ENCODE measurements around the gene PHACTR1. TPM values are rescaled to one million over a fixed set of nuclear protein-coding genes. Genes with fewer than 3 reads are reported as not detected.

The PHACTR1 gene
- total RNA-seq, 2 donors from 2014 or later: 2.8 to 6.3 TPM

DNA sequence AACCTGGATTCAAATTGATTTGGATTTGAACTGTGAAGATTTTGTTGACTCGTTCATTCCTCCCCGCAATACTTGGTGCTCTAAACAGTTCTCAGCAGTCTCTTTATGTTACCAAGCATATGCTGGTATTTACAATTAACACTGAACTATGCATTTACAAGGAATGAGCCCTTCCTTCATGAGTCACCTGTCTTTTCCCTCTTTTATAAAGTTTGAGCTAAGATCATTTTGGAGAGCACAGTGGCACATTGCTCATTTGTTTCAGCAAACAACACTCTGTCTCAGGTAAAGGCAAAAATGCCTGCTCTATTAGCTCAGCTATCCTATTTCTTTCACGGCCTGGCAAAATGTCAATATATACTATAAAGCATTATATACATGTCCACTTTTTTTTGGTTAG, 285.4 kb downstream of the PHACTR1 start:
- H3K9me3 Mint-ChIP-seq: no peaks in the 10 kb centered on the region
- H3K36me3 Mint-ChIP-seq (ENCODE audit: low read depth): no peaks in the 10 kb centered on the region
- 87 to 100% methylated on average over 1 to 3 of the region's 3 CpGs for WGBS, 2 experiments (ENCODE audit: insufficient coverage in 1 of 2, insufficient read length in 1 of 2)
- no peak overlapping the region for H3K4me3 ChIP-seq (ENCODE audit: low read length)
- no peak overlapping the region for H3K27ac ChIP-seq (ENCODE audit: low read depth, low read length)
- no peaks in the 10 kb centered on the region for H3K9me3 ChIP-seq (ENCODE audit: control insufficient read depth, low read length)
- H3K4me1 Mint-ChIP-seq: peaks cover 18% of the 10 kb centered on the region
- H3K36me3 ChIP-seq (ENCODE audit: control insufficient read depth, insufficient read depth, low read length): no peaks in the 10 kb centered on the region
- H3K4me3 Mint-ChIP-seq: no peak overlapping the region
- DNase-seq: no peak
- H3K4me1 ChIP-seq (ENCODE audit: control insufficient read depth, insufficient read depth, low read length): peaks cover 15% of the 10 kb centered on the region
- H3K9ac ChIP-seq (ENCODE audit: extremely low read depth, low read length, poor library complexity, severe bottlenecking): no peak overlapping the region
- H3K27ac Mint-ChIP-seq: no peak overlapping the region
- peaks cover 36% of the 10 kb centered on the region for H3K27me3 Mint-ChIP-seq (ENCODE audit: insufficient read depth)
- TF ChIP-seq, protein P1, sequence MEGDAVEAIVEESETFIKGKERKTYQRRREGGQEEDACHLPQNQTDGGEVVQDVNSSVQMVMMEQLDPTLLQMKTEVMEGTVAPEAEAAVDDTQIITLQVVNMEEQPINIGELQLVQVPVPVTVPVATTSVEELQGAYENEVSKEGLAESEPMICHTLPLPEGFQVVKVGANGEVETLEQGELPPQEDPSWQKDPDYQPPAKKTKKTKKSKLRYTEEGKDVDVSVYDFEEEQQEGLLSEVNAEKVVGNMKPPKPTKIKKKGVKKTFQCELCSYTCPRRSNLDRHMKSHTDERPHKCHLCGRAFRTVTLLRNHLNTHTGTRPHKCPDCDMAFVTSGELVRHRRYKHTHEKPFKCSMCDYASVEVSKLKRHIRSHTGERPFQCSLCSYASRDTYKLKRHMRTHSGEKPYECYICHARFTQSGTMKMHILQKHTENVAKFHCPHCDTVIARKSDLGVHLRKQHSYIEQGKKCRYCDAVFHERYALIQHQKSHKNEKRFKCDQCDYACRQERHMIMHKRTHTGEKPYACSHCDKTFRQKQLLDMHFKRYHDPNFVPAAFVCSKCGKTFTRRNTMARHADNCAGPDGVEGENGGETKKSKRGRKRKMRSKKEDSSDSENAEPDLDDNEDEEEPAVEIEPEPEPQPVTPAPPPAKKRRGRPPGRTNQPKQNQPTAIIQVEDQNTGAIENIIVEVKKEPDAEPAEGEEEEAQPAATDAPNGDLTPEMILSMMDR (conservative IDR thresholded peaks at IDR 0.05): no peak
- H3K27me3 ChIP-seq (ENCODE audit: control insufficient read depth, insufficient read depth, low read length, poor library complexity, severe bottlenecking): no peaks in the 10 kb centered on the region

DNA sequence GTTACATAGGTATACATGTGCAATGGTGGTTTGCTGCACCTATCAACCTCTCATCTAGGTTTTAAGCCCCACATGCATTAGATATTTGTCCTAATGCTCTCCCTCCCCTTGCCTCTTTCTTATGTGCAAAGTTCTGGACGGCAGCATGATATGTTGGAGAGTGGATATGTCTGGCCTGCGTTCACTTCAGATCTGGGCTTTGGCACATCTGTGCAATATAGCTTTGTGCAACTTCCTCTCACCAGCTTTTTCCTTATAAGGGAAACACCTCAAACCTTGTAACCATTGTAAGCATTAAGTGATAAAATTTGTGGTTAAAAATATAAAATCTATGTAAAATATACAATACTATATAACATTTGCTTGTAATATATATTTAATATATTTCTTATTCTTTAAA, 288.0 kb downstream of the PHACTR1 start:
- peaks cover 37% of the 10 kb centered on the region for H3K4me1 Mint-ChIP-seq
- H3K27me3 Mint-ChIP-seq (ENCODE audit: insufficient read depth): peaks cover 47% of the 10 kb centered on the region
- no peaks in the 10 kb centered on the region for H3K9me3 ChIP-seq (ENCODE audit: control insufficient read depth, low read length)
- H3K9ac ChIP-seq (ENCODE audit: extremely low read depth, low read length, poor library complexity, severe bottlenecking): no peak overlapping the region
- H3K27me3 ChIP-seq (ENCODE audit: control insufficient read depth, insufficient read depth, low read length, poor library complexity, severe bottlenecking): no peaks in the 10 kb centered on the region
- H3K4me3 ChIP-seq (ENCODE audit: low read length): no peak overlapping the region
- TF ChIP-seq, protein P1 (conservative IDR thresholded peaks at IDR 0.05): no peak
- no peaks in the 10 kb centered on the region for H3K36me3 ChIP-seq (ENCODE audit: control insufficient read depth, insufficient read depth, low read length)
- H3K4me1 ChIP-seq (ENCODE audit: control insufficient read depth, insufficient read depth, low read length): peaks cover 25% of the 10 kb centered on the region
- H3K27ac Mint-ChIP-seq: no peak overlapping the region
- WGBS, 2 experiments (ENCODE audit: insufficient coverage in 1 of 2, insufficient read length in 1 of 2): 86% methylated on average over 2 of the region's 2 CpGs; no CpG with 5 or more reads in 1 of the 2 experiments
- no peak overlapping the region for H3K4me3 Mint-ChIP-seq
- H3K9me3 Mint-ChIP-seq: no peaks in the 10 kb centered on the region
- DNase-seq: no peak
- H3K36me3 Mint-ChIP-seq (ENCODE audit: low read depth): no peaks in the 10 kb centered on the region
- H3K27ac ChIP-seq (ENCODE audit: low read depth, low read length): no peak overlapping the region

DNA sequence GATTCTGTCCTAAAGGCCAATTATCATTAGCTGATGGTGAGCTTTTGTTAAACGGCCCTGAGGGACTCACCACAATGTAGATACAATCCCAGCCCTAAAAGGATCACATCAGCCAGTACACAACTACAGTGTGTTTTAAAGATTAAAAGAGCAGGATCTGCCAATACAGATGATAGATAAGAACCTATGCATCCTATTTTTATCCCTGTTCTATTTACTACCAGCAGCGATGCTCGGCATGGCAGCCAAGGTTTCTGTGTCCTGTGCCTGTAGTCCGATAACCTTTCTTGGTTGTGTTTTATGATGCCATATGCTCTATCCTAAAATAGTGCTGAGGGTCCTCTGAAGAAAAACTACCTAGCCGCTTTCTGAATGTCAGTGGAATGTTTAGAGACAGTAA, 289.4 kb downstream of the PHACTR1 start:
- H3K4me1 ChIP-seq (ENCODE audit: control insufficient read depth, insufficient read depth, low read length): peaks cover 31% of the 10 kb centered on the region
- Mint-ChIP-seq H3K27me3 (ENCODE audit: insufficient read depth) (peaks cover 47% of the 10 kb centered on the region), H3K36me3 (ENCODE audit: low read depth) (no peaks in the 10 kb centered on the region), H3K9me3 (no peaks in the 10 kb centered on the region), H3K4me1 (peaks cover 47% of the 10 kb centered on the region), H3K27ac (no peak overlapping the region), H3K4me3 (no peak overlapping the region)
- no peak overlapping the region for H3K27ac ChIP-seq (ENCODE audit: low read depth, low read length)
- no peak overlapping the region for H3K9ac ChIP-seq (ENCODE audit: extremely low read depth, low read length, poor library complexity, severe bottlenecking)
- TF ChIP-seq, protein P1 (conservative IDR thresholded peaks at IDR 0.05): no peak
- no peaks in the 10 kb centered on the region for H3K9me3 ChIP-seq (ENCODE audit: control insufficient read depth, low read length)
- H3K36me3 ChIP-seq (ENCODE audit: control insufficient read depth, insufficient read depth, low read length): no peaks in the 10 kb centered on the region
- H3K4me3 ChIP-seq (ENCODE audit: low read length): peak overlapping the region; percentile 37
- no peak for DNase-seq
- no peaks in the 10 kb centered on the region for H3K27me3 ChIP-seq (ENCODE audit: control insufficient read depth, insufficient read depth, low read length, poor library complexity, severe bottlenecking)
- 62 to 94% methylated on average over 4 to 5 of the region's 5 CpGs for WGBS, 2 experiments (ENCODE audit: insufficient coverage in 1 of 2, insufficient read length in 1 of 2)
